ENCODE measurements around the gene LRRN2.

Gene LRRN2

DNA sequence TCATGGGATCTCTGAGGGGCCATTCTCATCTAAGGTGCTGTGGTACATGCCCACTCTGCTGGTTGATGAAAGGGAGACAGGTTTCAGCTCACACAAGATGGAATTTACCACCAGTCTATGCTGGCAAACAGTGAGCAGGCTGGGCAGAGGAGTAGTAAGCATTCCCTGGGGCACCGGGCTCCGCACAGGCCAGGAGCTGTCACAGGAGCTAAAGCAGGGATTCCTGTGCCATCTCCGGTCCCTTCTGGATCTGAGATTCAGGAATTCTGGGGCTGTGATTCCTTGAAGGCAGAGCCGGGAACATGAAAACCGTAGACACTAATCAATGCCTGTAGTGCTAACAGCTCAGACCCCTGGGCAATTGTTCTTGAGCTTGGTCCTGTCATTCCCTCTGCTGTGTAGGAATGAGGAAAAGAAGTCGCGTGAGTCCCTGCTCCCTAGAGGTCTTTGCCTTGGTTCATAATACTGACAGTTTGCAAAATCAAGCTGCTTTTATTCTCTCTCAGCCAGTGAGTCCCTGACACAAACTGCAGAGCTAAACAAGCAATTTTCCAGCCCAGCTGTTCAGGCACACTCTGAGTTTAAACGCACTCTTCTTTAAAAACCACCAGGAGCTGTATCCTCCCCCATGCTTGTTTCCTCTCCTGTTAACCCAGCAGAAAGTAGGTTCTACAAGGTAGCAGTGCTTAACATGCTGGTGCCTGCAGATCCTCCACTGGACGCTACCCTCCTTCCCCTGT lies 116.8 kb downstream of the LRRN2 start:
- H3K4me1 ChIP-seq = peaks cover 28% of the 10 kb centered on the region
- no peaks in the 10 kb centered on the region for H4K20me1 ChIP-seq
- H3K27me3 ChIP-seq = no peaks in the 10 kb centered on the region
- H3K4me3 ChIP-seq = no peak overlapping the region
- H3K9ac ChIP-seq = no peak overlapping the region
- peaks cover 53% of the 10 kb centered on the region for H3K36me3 ChIP-seq
- H3K9me3 ChIP-seq = no peaks in the 10 kb centered on the region
- no peak overlapping the region for H3K27ac ChIP-seq
- no peak for TF ChIP-seq Cebpa-rat (IDR thresholded peaks at IDR 0.05)
- H3K4me2 ChIP-seq = no peak overlapping the region

Measured in BLaER1 (cell line).